Effector CD4-positive, alpha-beta T cell (primary cell): Measurements from ENCODE around the gene NEURL1B.

Experiments used
- DNase-seq: peaks from one replicate; pipeline ENCODE4 v3.0.0-alpha.2; 2020

The NEURL1B gene

GRCh38 chr5:172736508-172737135, 95.6 kb downstream of the NEURL1B start:
- DNase-seq: no peak

GRCh38 chr5:172739375-172739774, 98.3 kb downstream of the NEURL1B start:
- no peak for DNase-seq

- DNase-seq: no peak
These were observed 99.6 kb downstream of the NEURL1B start for GRCh38 chr5:172740428-172741205.
